ENCODE measurements around the gene NETO2. TPM values are rescaled to one million over a fixed set of nuclear protein-coding genes. Genes with fewer than 3 reads are reported as not detected.

Gene NETO2
- total and polyA plus RNA-seq, 2 of the 13 experiments (the other 11 are each of a cell fraction or from before 2014, with no cell fraction given): 8.2 to 13.5 TPM

GRCh38 chr16:47053895-47054294 is 89.8 kb downstream of the NETO2 start (continued):
- TF ChIP-seq ZFP37 (CRISPR knock-in tag; IDR thresholded peaks at IDR 0.05; ENCODE audit: borderline replicate concordance): 0 out of 2 replicates have a peak, but pooled peaks have one; percentile 42
- TF ChIP-seq, protein P1, sequence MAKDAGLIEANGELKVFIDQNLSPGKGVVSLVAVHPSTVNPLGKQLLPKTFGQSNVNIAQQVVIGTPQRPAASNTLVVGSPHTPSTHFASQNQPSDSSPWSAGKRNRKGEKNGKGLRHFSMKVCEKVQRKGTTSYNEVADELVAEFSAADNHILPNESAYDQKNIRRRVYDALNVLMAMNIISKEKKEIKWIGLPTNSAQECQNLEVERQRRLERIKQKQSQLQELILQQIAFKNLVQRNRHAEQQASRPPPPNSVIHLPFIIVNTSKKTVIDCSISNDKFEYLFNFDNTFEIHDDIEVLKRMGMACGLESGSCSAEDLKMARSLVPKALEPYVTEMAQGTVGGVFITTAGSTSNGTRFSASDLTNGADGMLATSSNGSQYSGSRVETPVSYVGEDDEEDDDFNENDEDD (CRISPR knock-in tag; IDR thresholded peaks at IDR 0.05; ENCODE audit: borderline replicate concordance): no peak
- no peak for TF ChIP-seq RARG (CRISPR knock-in tag; IDR thresholded peaks at IDR 0.05; ENCODE audit: low read depth)
- TF ChIP-seq CENPT (CRISPR knock-in tag; IDR thresholded peaks at IDR 0.05; ENCODE audit: low read depth): no peak
- TF ChIP-seq, protein P2, sequence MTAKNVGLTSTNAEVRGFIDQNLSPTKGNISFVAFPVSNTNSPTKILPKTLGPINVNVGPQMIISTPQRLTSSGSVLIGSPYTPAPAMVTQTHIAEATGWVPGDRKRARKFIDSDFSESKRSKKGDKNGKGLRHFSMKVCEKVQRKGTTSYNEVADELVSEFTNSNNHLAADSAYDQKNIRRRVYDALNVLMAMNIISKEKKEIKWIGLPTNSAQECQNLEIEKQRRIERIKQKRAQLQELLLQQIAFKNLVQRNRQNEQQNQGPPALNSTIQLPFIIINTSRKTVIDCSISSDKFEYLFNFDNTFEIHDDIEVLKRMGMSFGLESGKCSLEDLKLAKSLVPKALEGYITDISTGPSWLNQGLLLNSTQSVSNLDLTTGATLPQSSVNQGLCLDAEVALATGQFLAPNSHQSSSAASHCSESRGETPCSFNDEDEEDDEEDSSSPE (CRISPR knock-in tag; IDR thresholded peaks at IDR 0.05): no peak
- TF ChIP-seq, protein P3, sequence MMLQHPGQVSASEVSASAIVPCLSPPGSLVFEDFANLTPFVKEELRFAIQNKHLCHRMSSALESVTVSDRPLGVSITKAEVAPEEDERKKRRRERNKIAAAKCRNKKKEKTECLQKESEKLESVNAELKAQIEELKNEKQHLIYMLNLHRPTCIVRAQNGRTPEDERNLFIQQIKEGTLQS (CRISPR knock-in tag; IDR thresholded peaks at IDR 0.05): no peak
- no peak for TF ChIP-seq TEAD3 (CRISPR knock-in tag; optimal IDR thresholded peaks at IDR 0.05; ENCODE audit: borderline replicate concordance)
- TF ChIP-seq KLF16 (CRISPR knock-in tag; IDR thresholded peaks at IDR 0.05): no peak
- no peak for TF ChIP-seq ZNF841 (CRISPR knock-in tag; IDR thresholded peaks at IDR 0.05; ENCODE audit: borderline replicate concordance)
- TF ChIP-seq XBP1 (CRISPR knock-in tag; IDR thresholded peaks at IDR 0.05): no peak
- TF ChIP-seq GLI4 (CRISPR knock-in tag; IDR thresholded peaks at IDR 0.05; ENCODE audit: borderline replicate concordance): no peak
- TF ChIP-seq MAX (IDR thresholded peaks at IDR 0.05): peak; percentile 36; the same call in 1 of the 2 replicates
- 0 out of 2 replicates have a peak, but pooled peaks have one; percentile 6 for TF ChIP-seq ZNF746 (CRISPR knock-in tag; IDR thresholded peaks at IDR 0.05)
- no peak for TF ChIP-seq POLR2AphosphoS5 (IDR thresholded peaks at IDR 0.05; ENCODE audit: low read depth, low read length)
- TF ChIP-seq, protein P4, sequence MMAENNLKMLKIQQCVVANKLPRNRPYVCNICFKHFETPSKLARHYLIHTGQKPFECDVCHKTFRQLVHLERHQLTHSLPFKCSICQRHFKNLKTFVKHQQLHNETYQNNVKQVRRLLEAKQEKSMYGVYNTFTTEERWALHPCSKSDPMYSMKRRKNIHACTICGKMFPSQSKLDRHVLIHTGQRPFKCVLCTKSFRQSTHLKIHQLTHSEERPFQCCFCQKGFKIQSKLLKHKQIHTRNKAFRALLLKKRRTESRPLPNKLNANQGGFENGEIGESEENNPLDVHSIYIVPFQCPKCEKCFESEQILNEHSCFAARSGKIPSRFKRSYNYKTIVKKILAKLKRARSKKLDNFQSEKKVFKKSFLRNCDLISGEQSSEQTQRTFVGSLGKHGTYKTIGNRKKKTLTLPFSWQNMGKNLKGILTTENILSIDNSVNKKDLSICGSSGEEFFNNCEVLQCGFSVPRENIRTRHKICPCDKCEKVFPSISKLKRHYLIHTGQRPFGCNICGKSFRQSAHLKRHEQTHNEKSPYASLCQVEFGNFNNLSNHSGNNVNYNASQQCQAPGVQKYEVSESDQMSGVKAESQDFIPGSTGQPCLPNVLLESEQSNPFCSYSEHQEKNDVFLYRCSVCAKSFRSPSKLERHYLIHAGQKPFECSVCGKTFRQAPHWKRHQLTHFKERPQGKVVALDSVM (CRISPR knock-in tag; IDR thresholded peaks at IDR 0.05): no peak
- TF ChIP-seq, protein P5, sequence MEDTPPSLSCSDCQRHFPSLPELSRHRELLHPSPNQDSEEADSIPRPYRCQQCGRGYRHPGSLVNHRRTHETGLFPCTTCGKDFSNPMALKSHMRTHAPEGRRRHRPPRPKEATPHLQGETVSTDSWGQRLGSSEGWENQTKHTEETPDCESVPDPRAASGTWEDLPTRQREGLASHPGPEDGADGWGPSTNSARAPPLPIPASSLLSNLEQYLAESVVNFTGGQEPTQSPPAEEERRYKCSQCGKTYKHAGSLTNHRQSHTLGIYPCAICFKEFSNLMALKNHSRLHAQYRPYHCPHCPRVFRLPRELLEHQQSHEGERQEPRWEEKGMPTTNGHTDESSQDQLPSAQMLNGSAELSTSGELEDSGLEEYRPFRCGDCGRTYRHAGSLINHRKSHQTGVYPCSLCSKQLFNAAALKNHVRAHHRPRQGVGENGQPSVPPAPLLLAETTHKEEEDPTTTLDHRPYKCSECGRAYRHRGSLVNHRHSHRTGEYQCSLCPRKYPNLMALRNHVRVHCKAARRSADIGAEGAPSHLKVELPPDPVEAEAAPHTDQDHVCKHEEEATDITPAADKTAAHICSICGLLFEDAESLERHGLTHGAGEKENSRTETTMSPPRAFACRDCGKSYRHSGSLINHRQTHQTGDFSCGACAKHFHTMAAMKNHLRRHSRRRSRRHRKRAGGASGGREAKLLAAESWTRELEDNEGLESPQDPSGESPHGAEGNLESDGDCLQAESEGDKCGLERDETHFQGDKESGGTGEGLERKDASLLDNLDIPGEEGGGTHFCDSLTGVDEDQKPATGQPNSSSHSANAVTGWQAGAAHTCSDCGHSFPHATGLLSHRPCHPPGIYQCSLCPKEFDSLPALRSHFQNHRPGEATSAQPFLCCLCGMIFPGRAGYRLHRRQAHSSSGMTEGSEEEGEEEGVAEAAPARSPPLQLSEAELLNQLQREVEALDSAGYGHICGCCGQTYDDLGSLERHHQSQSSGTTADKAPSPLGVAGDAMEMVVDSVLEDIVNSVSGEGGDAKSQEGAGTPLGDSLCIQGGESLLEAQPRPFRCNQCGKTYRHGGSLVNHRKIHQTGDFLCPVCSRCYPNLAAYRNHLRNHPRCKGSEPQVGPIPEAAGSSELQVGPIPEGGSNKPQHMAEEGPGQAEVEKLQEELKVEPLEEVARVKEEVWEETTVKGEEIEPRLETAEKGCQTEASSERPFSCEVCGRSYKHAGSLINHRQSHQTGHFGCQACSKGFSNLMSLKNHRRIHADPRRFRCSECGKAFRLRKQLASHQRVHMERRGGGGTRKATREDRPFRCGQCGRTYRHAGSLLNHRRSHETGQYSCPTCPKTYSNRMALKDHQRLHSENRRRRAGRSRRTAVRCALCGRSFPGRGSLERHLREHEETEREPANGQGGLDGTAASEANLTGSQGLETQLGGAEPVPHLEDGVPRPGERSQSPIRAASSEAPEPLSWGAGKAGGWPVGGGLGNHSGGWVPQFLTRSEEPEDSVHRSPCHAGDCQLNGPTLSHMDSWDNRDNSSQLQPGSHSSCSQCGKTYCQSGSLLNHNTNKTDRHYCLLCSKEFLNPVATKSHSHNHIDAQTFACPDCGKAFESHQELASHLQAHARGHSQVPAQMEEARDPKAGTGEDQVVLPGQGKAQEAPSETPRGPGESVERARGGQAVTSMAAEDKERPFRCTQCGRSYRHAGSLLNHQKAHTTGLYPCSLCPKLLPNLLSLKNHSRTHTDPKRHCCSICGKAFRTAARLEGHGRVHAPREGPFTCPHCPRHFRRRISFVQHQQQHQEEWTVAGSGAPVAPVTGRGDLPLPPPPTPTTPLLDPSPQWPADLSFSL (CRISPR knock-in tag; IDR thresholded peaks at IDR 0.05): no peak
- TF ChIP-seq HNRNPUL1 (IDR thresholded peaks at IDR 0.05; ENCODE audit: low read depth, low read length): no peak
- no peak for TF ChIP-seq DR1 (CRISPR knock-in tag; IDR thresholded peaks at IDR 0.05)

Data from HepG2 (cell line).